Thyroid gland (tissue), 4 donors: Measurements from ENCODE around the gene SLC35F3. TPM values are rescaled to one million over a fixed set of nuclear protein-coding genes. Genes with fewer than 3 reads are reported as not detected.

Experiments
- DNase-seq, 2 donors: peaks; one replicate each; pipeline ENCODE4 v3.0.0-alpha.2; 2019
- H3K27ac ChIP-seq, 3 donors: fragments of 200-600 bp; sonication (generic); 1 replicate in 2 of 3; 2 replicates in 1 of 3; pipeline ENCODE4 v1.5.1; 2016 to 2019; ENCODE audit warnings: mild to moderate bottlenecking in 1 of 3, moderate library complexity in 1 of 3
- H3K27me3 ChIP-seq: fragments of 200-600 bp; sonication (generic); one replicate; pipeline ENCODE4 v1.5.1; 2019
- H3K36me3 ChIP-seq, 2 donors: fragments of 200-600 bp; sonication (generic); one replicate each; pipeline ENCODE4 v1.5.1; 2016 to 2019
- H3K4me1 ChIP-seq, 2 donors: fragments of 200-600 bp; sonication (generic); one replicate each; pipeline ENCODE4 v1.5.1; 2017 to 2019
- H3K4me3 ChIP-seq, 3 donors: fragments of 200-600 bp; sonication (generic); replicated peaks in 1 of 3; 1 replicate in 2 of 3; 2 replicates in 1 of 3; pipeline ENCODE4 v1.5.1; 2016; ENCODE audit warnings: mild to moderate bottlenecking in 1 of 3
- H3K9me3 ChIP-seq: fragments of 200-600 bp; sonication (generic); one replicate; pipeline ENCODE4 v1.5.1; 2017
- CTCF ChIP-seq, 6 experiments: fragments of 200-600 bp in 3 of 6; fragments of 450-650 bp in 3 of 6; sonication (generic) in 3 of 6; IDR thresholded peaks; one replicate each; pipeline ENCODE4 v1.5.1; 2016 to 2019; ENCODE audit warnings: antibody characterized with exemption in 6 of 6, mild to moderate bottlenecking in 2 of 6, inconsistent platforms in 1 of 6, moderate library complexity in 1 of 6
- POLR2A ChIP-seq, 2 donors: fragments of 450-650 bp; IDR thresholded peaks; one replicate each; pipeline ENCODE4 v1.6.1; 2017; ENCODE audit warnings: antibody characterized with exemption in 2 of 2, mild to moderate bottlenecking in 2 of 2, moderate library complexity in 1 of 2
- WGBS, 2 donors: methylation state at CpG; one replicate each; pipeline ENCODE4 v1.1.5; 2017; 5-methylcytosine and 5-hydroxymethylcytosine counted together
- intact Hi-C: fragments of 100-400 bp; cut with DNase I; formaldehyde crosslinking; loops from one replicate; pipeline ENCODE4 v1.15.1; 2023
- total RNA-seq, 4 donors: library from RNA; depleted of rRNA; stranded (reverse); fragments of >200 nt; gene quantifications; one replicate each; pipeline ENCODE4 v1.2.3, GENCODE V29; 2016

Gene SLC35F3
- total RNA-seq, 4 donors from 2014 or later = 0.89 to 1.9 (median 1.5) TPM; not detected in 1

GRCh38 chr1:234096161-234096770, 191.8 kb downstream of the SLC35F3 start:
- Histone ChIP-seq H3K27me3 (no peaks in the 10 kb centered on the region), H3K36me3 (no peaks in the 10 kb centered on the region), H3K4me3 (no peak overlapping the region), H3K27ac (no peak overlapping the region), H3K4me1 (peaks cover 0 to 8% of the 10 kb centered on the region in 2 donors), H3K9me3 (no peaks in the 10 kb centered on the region)
- TF ChIP-seq CTCF (IDR thresholded peaks at IDR 0.05) (no peak), POLR2A (IDR thresholded peaks at IDR 0.05) (no peak)
- 65 to 71% methylated on average over 7 of the region's 7 CpGs for WGBS, 2 donors
- intact Hi-C loops = no loop called here
- DNase-seq = no peak

GRCh38 chr1:234102583-234102982, 198.1 kb downstream of the SLC35F3 start:
- no peaks in the 10 kb centered on the region for H3K9me3 ChIP-seq
- H3K36me3 ChIP-seq = no peaks in the 10 kb centered on the region
- intact Hi-C loops = no loop called here
- H3K4me3 ChIP-seq = no peak overlapping the region
- H3K27me3 ChIP-seq = no peaks in the 10 kb centered on the region
- TF ChIP-seq POLR2A (IDR thresholded peaks at IDR 0.05) (no peak), CTCF (IDR thresholded peaks at IDR 0.05) (no peak)
- DNase-seq = no peak
- no peak overlapping the region for H3K27ac ChIP-seq
- WGBS, 2 donors = 8 to 13% methylated on average over 8 of the region's 8 CpGs
- H3K4me1 ChIP-seq = no peaks in the 10 kb centered on the region

- TF ChIP-seq POLR2A (IDR thresholded peaks at IDR 0.05) = no peak
- no peak for TF ChIP-seq CTCF (IDR thresholded peaks at IDR 0.05)
- no peak overlapping the region for H3K27ac ChIP-seq
- no peaks in the 10 kb centered on the region for H3K9me3 ChIP-seq
- H3K27me3 ChIP-seq = no peaks in the 10 kb centered on the region
- no peaks in the 10 kb centered on the region for H3K4me1 ChIP-seq
- no peak for DNase-seq
- no peaks in the 10 kb centered on the region for H3K36me3 ChIP-seq
- H3K4me3 ChIP-seq = no peak overlapping the region
- WGBS, 2 donors = 83% methylated on average over 3 of the region's 3 CpGs
- intact Hi-C loops = no loop called here
These were observed 198.7 kb downstream of the SLC35F3 start for GRCh38 chr1:234103198-234103597.

- Histone ChIP-seq H3K4me1 (no peaks in the 10 kb centered on the region), H3K9me3 (no peaks in the 10 kb centered on the region), H3K36me3 (no peaks in the 10 kb centered on the region), H3K27me3 (no peaks in the 10 kb centered on the region), H3K27ac (no peak overlapping the region), H3K4me3 (no peak overlapping the region)
- intact Hi-C loops = no loop called here
- WGBS, 2 donors = 88 to 89% methylated on average over 2 of the region's 2 CpGs
- DNase-seq = no peak
- no peak for TF ChIP-seq POLR2A (IDR thresholded peaks at IDR 0.05)
- no peak for TF ChIP-seq CTCF (IDR thresholded peaks at IDR 0.05)
These were observed 201.6 kb downstream of the SLC35F3 start for GRCh38 chr1:234106032-234106431.

- H3K4me1 ChIP-seq = no peaks in the 10 kb centered on the region
- WGBS, 2 donors = 85 to 94% methylated on average over 3 of the region's 3 CpGs
- no peak overlapping the region for H3K27ac ChIP-seq
- H3K9me3 ChIP-seq = no peaks in the 10 kb centered on the region
- no peaks in the 10 kb centered on the region for H3K36me3 ChIP-seq
- no peaks in the 10 kb centered on the region for H3K27me3 ChIP-seq
- intact Hi-C loops = no loop called here
- TF ChIP-seq CTCF (IDR thresholded peaks at IDR 0.05) = no peak
- TF ChIP-seq POLR2A (IDR thresholded peaks at IDR 0.05) = no peak
- H3K4me3 ChIP-seq = no peak overlapping the region
- no peak for DNase-seq
These were observed 203.0 kb downstream of the SLC35F3 start for GRCh38 chr1:234107416-234108021.
